Left forelimb (tissue), 1 donor: ENCODE data around the gene SPATA12.

Source experiments
- DNase-seq: peaks from one replicate; pipeline ENCODE4 v3.0.0-alpha.2; 2018; ENCODE audit warnings: low spot score

SPATA12 gene

GRCh38 chr3:57060089-57060821 lies at the start of gene SPATA12:
TSS of gene SPATA12 (plus strand) at chr3:57060664. CDS start at chr3:57073695, 13,031 bp downstream.
- DNase-seq: no peak

GRCh38 chr3:57011022-57011421 lies 49.4 kb upstream of the SPATA12 start:
- DNase-seq: no peak

GRCh38 chr3:57012847-57013246 lies 47.6 kb upstream of the SPATA12 start:
- no peak for DNase-seq

DNA sequence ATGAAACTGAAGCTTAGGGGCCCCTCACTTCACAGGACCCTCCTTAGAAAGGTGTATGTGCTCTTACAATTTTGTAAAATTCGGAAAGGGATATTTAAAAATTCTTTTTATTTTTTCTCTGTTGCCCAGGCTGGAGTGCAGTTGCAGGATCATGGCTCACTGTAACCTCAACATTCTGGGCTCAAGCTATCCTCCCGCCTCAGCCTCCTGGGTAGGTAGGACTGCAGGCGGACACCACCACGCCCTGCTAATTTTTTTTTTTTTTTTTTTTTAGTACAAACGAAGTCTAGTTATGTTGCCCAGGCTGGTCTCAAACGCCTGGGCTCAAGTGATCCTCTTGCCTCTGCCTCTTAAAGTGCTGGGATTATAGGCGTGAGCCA lies 45.1 kb upstream of the SPATA12 start:
- no peak for DNase-seq

DNA sequence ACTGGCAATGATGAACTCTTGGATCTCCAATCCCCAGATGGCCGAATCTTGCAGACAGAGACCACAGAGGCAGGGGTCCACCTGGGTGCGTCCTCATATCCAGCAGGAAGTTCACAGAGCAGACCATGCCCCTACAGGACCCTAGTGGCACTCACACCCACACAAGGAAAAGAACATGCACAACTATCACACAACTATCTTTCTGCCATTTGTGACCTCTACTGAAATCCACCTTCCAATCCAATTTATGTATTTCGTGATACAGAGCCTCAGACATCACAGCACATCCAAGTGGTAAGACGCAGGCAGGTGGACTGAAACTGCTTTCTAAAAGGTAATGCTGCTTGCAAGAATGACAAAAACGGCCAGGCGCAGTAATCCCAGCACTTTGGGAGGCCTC lies 44.6 kb upstream of the SPATA12 start:
- no peak for DNase-seq

- no peak for DNase-seq
Observed at GRCh38 chr3:57017459-57017845, 43.0 kb upstream of the SPATA12 start.

DNA sequence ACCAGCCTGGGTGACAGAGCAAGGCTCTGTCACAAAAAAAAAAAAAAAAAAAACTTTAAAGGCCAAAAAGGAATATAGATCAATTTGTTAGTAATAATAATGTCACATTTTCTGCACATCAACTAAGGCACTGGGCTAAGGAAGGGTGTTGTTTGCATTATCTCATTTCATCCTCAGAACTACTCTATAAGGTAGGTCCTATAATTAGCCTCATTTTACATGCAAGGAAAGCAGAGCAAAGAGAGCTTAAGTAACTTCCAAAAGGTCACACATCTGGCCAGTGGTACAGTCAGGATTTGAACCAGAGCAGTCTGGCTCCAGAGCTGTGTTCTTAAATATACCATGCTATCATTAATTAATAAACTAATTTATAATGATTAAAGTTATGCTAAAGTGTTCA lies 42.2 kb upstream of the SPATA12 start:
- DNase-seq: no peak

DNA sequence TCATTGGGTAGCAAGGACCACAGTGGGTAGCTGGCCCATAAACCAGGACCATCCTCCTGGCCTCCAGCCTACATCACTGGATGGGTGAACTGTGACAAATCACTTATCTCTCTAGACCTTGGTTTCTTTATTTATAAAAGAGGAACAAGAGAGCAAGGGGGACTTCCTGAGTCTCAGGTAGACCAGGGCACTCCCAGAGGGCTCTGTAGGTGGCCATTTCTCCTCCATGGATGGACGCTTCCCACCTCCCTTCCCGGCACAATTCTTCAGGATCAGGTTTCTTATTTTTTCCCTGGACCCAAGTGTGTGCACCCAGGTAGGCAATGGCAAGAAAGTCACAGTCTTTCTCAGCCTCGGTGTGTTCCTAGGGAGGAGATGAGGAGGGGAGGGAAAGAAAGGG lies 41.4 kb upstream of the SPATA12 start:
- DNase-seq: no peak

DNA sequence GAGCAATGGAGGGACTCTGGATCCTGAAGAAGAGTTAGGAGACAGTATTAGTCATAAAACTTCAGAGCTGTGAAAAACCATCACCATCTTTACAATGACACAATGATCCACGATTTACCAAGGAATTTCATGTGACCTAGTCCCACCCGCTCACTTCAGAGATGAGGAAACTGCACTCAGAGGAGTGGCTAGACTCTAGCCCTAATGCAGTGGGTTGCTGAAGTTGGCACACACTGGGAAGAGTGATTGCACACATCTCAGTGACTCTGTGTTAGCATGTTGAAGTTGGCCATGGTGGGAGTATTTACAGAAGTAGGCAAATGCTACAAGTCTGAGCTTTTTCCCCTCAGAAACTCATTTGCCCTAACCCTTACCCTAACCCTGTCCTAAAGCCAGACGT lies 35.2 kb upstream of the SPATA12 start:
- DNase-seq: no peak

GRCh38 chr3:57026944-57027343 lies 33.5 kb upstream of the SPATA12 start:
- no peak for DNase-seq

DNA sequence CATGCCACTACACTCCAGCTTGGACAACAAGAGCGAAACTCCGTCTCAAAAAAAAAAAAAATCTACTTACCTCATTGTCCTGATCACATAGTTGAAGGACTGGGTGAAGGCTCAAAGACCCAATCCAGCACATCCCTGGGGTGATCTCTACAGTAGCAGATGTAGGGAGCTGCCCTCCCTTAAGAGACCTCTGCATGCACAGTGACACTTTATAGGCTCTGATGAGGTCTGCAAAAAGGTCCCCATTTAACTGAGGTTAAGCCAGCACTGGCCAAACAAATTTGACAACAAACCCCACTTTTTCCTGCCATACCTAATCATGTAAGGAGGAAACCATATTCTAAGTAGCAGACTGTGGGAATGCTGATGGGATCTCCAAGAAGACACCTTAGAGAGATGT lies 31.1 kb upstream of the SPATA12 start:
- no peak for DNase-seq

DNA sequence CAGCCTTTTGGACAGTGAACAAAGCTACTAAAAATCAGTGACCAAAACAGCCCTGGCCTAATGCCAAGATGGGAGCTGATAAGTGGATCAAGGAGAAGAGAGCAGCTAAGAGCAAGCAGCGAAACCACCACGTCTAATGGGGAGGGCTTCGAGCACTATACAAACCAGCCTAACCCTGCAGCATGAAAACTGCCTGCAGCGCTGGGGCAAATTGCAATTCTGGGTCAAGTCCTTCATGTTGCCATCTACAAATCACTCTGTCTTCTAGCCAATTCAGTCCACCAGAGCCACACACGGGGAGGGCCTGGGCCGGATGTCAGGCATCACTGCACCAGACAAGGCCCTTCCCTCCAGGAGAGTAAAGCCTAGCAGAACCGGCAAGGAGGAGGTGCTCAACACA lies 30.5 kb upstream of the SPATA12 start:
- no peak for DNase-seq

DNA sequence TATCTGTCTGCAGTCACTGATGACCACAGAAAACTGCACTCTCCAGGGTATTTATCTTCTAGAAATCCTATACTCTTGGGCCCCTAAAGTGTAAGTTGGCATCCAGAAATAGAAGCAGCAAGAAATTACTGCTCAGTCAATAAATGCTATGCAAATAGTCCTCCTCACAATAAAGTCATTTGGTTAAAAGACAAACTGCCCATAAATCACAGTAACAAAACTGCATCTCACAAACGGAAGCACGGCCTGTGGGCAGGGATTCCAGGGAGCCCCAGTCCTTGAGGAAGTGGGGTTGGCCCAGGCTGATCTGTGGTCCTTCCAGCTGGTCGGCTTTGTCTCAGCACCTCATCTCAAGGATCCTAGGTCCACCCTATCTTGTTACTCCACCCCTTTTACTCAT lies 29.7 kb upstream of the SPATA12 start:
- DNase-seq: no peak

- DNase-seq: no peak
Observed at GRCh38 chr3:57031631-57032541, 28.6 kb upstream of the SPATA12 start.

DNA sequence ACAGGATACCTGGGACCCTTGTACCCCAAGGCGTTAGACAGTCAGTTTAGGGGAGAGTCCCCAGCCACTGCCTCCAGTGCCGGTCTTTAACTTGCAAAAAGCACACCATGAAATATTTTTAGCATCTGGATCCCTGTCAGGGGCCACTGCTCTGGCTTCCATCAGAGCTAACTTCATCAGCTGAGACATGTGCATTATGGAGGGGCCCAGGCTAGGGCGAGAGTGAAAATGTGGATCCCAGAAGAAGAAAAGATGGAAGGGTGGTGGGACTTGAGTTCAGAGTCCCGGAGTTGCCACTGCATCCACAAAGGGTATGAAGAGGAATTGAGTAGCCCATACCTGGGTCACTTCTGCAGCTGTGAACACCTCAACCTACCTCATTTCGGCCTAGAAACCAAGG lies 23.5 kb upstream of the SPATA12 start:
- DNase-seq: no peak

DNA sequence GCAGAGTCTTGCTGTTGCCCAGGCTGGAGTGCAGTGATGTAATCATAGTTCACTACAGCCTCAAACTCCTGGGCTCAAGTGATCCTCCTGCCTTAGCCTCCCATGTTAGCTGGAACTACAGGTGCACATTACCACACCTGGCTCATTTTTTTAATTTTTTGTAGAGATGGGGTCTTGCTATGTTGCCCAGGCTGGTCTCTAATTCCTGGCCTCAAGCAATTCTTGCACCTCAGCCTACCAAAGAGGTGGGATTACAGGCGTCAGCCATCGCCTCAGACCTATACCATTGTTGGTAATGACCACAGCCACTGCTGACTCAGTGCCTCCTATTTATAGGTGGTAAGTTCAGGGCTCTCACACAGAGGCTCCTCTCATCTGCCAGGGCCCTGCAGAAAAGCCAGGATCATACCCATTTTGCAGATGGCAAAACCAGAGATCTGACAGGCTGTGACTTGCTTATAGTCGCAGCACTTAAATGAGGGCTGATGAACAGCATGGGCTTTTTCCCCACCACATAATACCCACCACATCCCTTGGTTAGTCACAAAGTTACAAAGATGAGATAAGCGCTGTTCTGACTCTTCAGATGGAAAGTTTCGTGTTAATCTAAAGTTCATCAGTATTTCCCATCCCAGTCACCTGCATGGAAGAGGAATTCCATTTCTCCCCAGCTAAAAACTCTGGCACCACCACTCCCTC lies 21.8 kb upstream of the SPATA12 start:
- no peak for DNase-seq

- no peak for DNase-seq
Observed at GRCh38 chr3:57041674-57042073, 18.8 kb upstream of the SPATA12 start.

DNA sequence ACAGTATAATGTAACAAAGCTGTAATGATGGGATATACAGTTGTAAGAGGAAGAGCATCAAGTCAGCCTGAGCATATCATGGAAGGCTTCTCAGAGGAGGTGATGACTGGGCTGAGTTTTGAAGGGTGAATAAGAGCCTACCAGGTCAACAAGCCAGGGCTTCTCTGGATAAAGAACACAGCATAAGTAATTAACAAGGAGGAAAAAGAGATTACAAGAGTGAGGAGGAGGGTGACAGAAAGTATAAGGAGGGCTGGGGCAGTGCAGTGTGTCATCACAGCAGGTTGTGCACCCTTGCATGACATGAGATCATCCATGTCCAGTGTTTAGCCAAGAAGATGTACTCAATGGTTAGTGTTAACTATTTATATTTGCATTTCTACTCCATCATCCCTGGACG lies 16.9 kb upstream of the SPATA12 start:
- no peak for DNase-seq

DNA sequence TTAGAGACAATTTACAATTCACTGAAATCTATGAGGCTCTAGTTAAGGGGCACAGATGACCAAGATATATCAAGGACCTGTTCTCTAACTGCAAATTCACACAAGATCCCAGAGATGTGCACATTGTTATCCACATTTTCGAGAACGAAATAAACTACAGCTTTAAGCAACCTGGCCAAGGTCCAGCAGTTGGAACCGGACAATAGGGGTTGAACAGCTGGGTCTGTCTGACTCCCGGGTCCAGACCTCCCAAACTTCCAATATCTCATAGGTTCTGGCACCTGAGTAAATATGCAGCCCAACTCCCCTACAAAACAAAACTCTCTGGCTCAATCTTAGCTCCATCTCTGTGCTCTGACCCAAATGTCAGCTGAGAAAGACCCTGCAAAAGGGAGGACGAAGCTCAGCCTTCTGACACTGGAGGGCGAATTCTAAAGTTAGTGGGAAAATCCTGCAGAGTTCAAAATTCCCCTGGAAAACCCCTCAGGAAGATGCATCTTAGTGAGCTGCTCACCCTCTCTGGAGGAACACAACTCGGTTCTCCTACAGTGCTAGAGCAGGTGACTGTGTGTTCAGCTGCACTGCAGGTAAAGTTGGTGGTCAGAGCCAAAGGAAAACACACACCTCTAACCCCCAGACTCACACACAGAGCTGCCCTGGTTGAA lies 14.2 kb upstream of the SPATA12 start:
- no peak for DNase-seq

GRCh38 chr3:57048052-57048671 lies 12.3 kb upstream of the SPATA12 start:
- peak; percentile 71 for DNase-seq

GRCh38 chr3:57048728-57049127 lies 11.7 kb upstream of the SPATA12 start:
- no peak for DNase-seq

DNA sequence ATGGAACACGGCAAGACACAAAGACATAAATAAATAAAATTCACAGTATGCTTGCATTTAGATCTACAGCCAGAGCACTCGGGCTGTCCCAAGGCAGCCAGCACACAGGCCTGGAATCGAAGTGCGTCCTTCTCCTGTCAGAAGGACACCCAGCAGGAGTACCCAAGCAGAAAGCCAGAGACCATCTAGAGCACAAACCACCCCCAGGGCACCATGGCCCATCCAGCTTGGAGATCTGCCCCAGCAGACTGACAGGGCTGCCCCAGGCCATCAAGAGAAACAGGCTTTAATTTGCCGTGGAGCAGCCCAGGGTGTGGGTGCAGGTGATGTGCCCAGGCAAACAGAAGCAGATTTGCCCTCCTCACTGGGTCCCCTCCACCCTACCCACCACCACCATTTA lies 7.8 kb upstream of the SPATA12 start:
- DNase-seq: no peak
